H9 (cell line): ENCODE data around the gene IGF2. TPM values are rescaled to one million over a fixed set of nuclear protein-coding genes. Genes with fewer than 3 reads are reported as not detected.

Experiments used
- DNase-seq: peaks from one replicate; pipeline ENCODE4 v3.0.0-alpha.2; 2017
- H2AFZ ChIP-seq: one replicate; pipeline ENCODE4 v1.6.1; 2013; ENCODE audit warnings: mild to moderate bottlenecking, low read length, control low read depth, moderate library complexity
- H2AK5ac ChIP-seq: 2 replicates; pipeline ENCODE4 v1.6.1; 2013; ENCODE audit warnings: low read length, control low read depth, mixed read lengths; ENCODE audit not compliant: insufficient read length
- H2BK120ac ChIP-seq: one replicate; pipeline ENCODE4 v1.6.1; 2013; ENCODE audit warnings: low read depth, mild to moderate bottlenecking, low read length, control low read depth, inconsistent platforms; ENCODE audit not compliant: poor library complexity, severe bottlenecking
- H2BK12ac ChIP-seq: 2 replicates; pipeline ENCODE4 v1.6.1; 2013; ENCODE audit warnings: low read length, control low read depth, mixed read lengths, low read depth; ENCODE audit not compliant: insufficient read length
- H2BK15ac ChIP-seq: 2 replicates; pipeline ENCODE4 v1.6.1; 2013; ENCODE audit warnings: low read depth, low read length, control low read depth
- H2BK20ac ChIP-seq: one replicate; pipeline ENCODE4 v1.6.1; 2013; ENCODE audit warnings: low read depth, mild to moderate bottlenecking, low read length, control low read depth, inconsistent platforms; ENCODE audit not compliant: poor library complexity, severe bottlenecking
- H2BK5ac ChIP-seq: 2 replicates; pipeline ENCODE4 v1.6.1; 2013; ENCODE audit warnings: low read length, control low read depth, mixed read lengths; ENCODE audit not compliant: insufficient read length
- H3K14ac ChIP-seq: 2 replicates; pipeline ENCODE4 v1.6.1; 2013; ENCODE audit warnings: low read length, control low read depth; ENCODE audit not compliant: insufficient read depth
- H3K18ac ChIP-seq: 2 replicates; pipeline ENCODE4 v1.6.1; 2013; ENCODE audit warnings: low read depth, mild to moderate bottlenecking, mixed read lengths, low read length, control low read depth; ENCODE audit not compliant: insufficient read length
- H3K23ac ChIP-seq: 2 replicates; pipeline ENCODE4 v1.6.1; 2013; ENCODE audit warnings: low read length, control low read depth, mixed read lengths, low read depth; ENCODE audit not compliant: insufficient read length
- H3K23me2 ChIP-seq: 2 replicates; pipeline ENCODE4 v1.6.1; 2013; ENCODE audit warnings: low read depth, mild to moderate bottlenecking, mixed read lengths, low read length, control low read depth; ENCODE audit not compliant: insufficient read length, poor library complexity, severe bottlenecking
- H3K27ac ChIP-seq: 2 replicates; pipeline ENCODE4 v1.5.1; 2013; ENCODE audit warnings: low read length, control low read depth, mixed read lengths, low read depth; ENCODE audit not compliant: insufficient read length
- H3K27me3 ChIP-seq: 2 replicates; pipeline ENCODE4 v1.6.1; 2013; ENCODE audit warnings: low read length, control low read depth, inconsistent platforms; ENCODE audit not compliant: insufficient read depth
- H3K4ac ChIP-seq: 2 replicates; pipeline ENCODE4 v1.6.1; 2013; ENCODE audit warnings: low read depth, mild to moderate bottlenecking, control low read depth, inconsistent platforms, low read length, moderate library complexity
- H3K4me1 ChIP-seq: 2 replicates; pipeline ENCODE4 v1.6.1; 2013; ENCODE audit warnings: low read length, control low read depth, inconsistent platforms; ENCODE audit not compliant: insufficient read depth
- H3K4me2 ChIP-seq: 2 replicates; pipeline ENCODE4 v1.6.1; 2013; ENCODE audit warnings: low read length, control low read depth, mixed read lengths; ENCODE audit not compliant: insufficient read length, insufficient read depth
- H3K56ac ChIP-seq: 2 replicates; pipeline ENCODE4 v1.6.1; 2013; ENCODE audit warnings: low read depth, mild to moderate bottlenecking, mixed read lengths, low read length, control low read depth; ENCODE audit not compliant: insufficient read length
- H3K79me1 ChIP-seq: 2 replicates; pipeline ENCODE4 v1.6.1; 2013; ENCODE audit warnings: low read depth, mild to moderate bottlenecking, moderate library complexity, low read length, control low read depth, inconsistent platforms; ENCODE audit not compliant: insufficient read depth, poor library complexity, severe bottlenecking
- H3K79me2 ChIP-seq: 2 replicates; pipeline ENCODE4 v1.6.1; 2013; ENCODE audit warnings: low read length, control low read depth, inconsistent platforms; ENCODE audit not compliant: insufficient read depth
- H3K9ac ChIP-seq: 2 replicates; pipeline ENCODE4 v1.6.1; 2013; ENCODE audit warnings: low read length, control low read depth, mixed read lengths; ENCODE audit not compliant: insufficient read length; ENCODE audit errors: extremely low read depth
- H3K9me3 ChIP-seq: one replicate; pipeline ENCODE4 v1.6.1; 2013; ENCODE audit warnings: low read depth, low read length, inconsistent platforms; ENCODE audit not compliant: control insufficient read depth
- H3T11ph ChIP-seq: one replicate; pipeline ENCODE4 v1.6.1; 2013; ENCODE audit warnings: mild to moderate bottlenecking, low read length, control low read depth, inconsistent platforms
- H4K20me1 ChIP-seq: one replicate; pipeline ENCODE4 v1.6.1; 2013; ENCODE audit not compliant: control insufficient read depth, insufficient read length, insufficient read depth
- H4K5ac ChIP-seq: 2 replicates; pipeline ENCODE4 v1.6.1; 2013; ENCODE audit warnings: low read depth, mild to moderate bottlenecking, mixed read lengths, low read length, control low read depth; ENCODE audit not compliant: insufficient read length
- H4K8ac ChIP-seq: replicated peaks from 2 replicates; pipeline ENCODE4 v1.6.1; 2013; ENCODE audit warnings: low read length, control low read depth, mixed read lengths, low read depth; ENCODE audit not compliant: insufficient read length
- H4K91ac ChIP-seq: 2 replicates; pipeline ENCODE4 v1.6.1; 2013; ENCODE audit warnings: low read depth, mild to moderate bottlenecking, moderate library complexity, mixed read lengths, low read length, control low read depth; ENCODE audit not compliant: insufficient read length
- H3K27ac Mint-ChIP-seq, 3 experiments: 2 replicates in 2 of 3; 3 replicates in 1 of 3; pipeline ENCODE4 v1.8.0; 2020 to 2021; ENCODE audit warnings: mixed read lengths in 3 of 3, mild to moderate bottlenecking in 1 of 3, moderate library complexity in 1 of 3
- H3K27me3 Mint-ChIP-seq: 2 replicates; pipeline ENCODE4 v1.8.0; 2021; ENCODE audit warnings: low read depth, mild to moderate bottlenecking, moderate library complexity, mixed read lengths
- H3K36me3 Mint-ChIP-seq, 3 experiments: 2 replicates in 2 of 3; 3 replicates in 1 of 3; pipeline ENCODE4 v1.8.0; 2020 to 2021; ENCODE audit warnings: low read depth in 3 of 3, mixed read lengths in 3 of 3; ENCODE audit not compliant: insufficient read depth in 1 of 3
- H3K4me1 Mint-ChIP-seq, 2 experiments: 2 replicates each; pipeline ENCODE4 v1.8.0; 2020; ENCODE audit warnings: mixed read lengths in 2 of 2
- H3K4me3 Mint-ChIP-seq, 2 experiments: 2 replicates in 1 of 2; 3 replicates in 1 of 2; pipeline ENCODE4 v1.8.0; 2020 to 2021; ENCODE audit warnings: mild to moderate bottlenecking in 2 of 2, mixed read lengths in 2 of 2, moderate library complexity in 1 of 2
- H3K9me3 Mint-ChIP-seq, 2 experiments: 2 replicates in 1 of 2; 3 replicates in 1 of 2; pipeline ENCODE4 v1.8.0; 2020; ENCODE audit warnings: mild to moderate bottlenecking in 2 of 2, mixed read lengths in 2 of 2, moderate library complexity in 1 of 2
- WGBS: extraction: QIAGEN DNeasy Blood & Tissue Kit; methylation state at CpG from one replicate; pipeline ENCODE4 v1.1.7; 2013; ENCODE audit warnings: missing lambda C conversion rate, low lambda C conversion rate, mixed read lengths; ENCODE audit not compliant: insufficient read length; ENCODE audit errors: extremely low coverage; 5-methylcytosine and 5-hydroxymethylcytosine counted together
- total RNA-seq: library from RNA; stranded (reverse); gene quantifications from 2 replicates; pipeline ENCODE4 v1.2.1, GENCODE V29; 2021
- TF ChIP-seq, protein P1 (sequence below): fragments of 200-600 bp; sonication (generic); conservative IDR thresholded peaks from 3 replicates; pipeline ENCODE4 v1.8.0; 2021; ENCODE audit warnings: antibody characterized with exemption, mild to moderate bottlenecking

Gene IGF2
- total RNA-seq, 1 experiment from 2014 or later, result 2.8 TPM

DNA sequence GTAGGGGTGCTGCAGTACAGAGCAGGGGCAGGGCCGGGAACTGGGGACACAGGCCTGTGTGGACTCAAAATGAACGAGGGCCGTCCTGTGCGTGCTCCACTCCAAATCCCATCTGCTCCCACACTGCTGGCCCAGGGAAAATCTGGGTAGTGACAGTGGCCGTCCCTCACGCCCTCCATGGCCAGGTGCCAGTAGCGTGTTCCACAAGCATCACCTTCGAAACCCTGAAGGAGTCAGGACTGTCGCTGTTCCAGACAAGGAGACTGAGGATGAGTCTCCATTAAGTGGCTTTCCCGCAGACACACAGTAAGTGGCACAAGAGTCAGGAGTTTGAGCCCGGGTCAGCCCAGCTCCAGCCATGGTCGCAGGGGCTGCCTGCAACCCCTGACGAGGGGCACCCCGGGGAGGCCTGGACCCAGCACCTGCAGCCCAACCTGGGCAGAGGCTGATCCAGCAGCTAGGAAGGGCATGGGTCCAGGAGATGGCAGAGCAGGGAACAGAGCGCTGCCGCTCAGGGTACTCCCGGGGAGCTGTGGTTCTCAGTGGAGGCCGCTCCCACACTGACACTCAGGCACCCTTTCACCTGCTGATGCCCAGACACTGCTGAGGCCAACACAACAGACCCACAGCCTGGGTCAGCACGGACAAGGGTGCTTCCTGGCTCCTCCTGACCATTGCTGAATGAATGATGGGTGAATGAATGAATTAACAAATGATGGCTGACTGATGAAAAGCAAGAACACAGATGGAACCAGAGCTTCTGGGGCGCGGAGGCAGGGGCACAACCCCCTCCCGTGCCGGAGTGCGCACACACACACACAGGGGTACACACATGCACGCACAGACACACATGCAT, 35.3 kb downstream of the IGF2 start:
- Histone ChIP-seq H3T11ph (no peak overlapping the region), H3K23me2 (no peaks in the 10 kb centered on the region), H2AK5ac (no peak overlapping the region), H3K56ac (no peak overlapping the region), H4K20me1 (no peaks in the 10 kb centered on the region), H3K4me1 (no peaks in the 10 kb centered on the region), H2BK20ac (no peak overlapping the region), H3K4me2 (no peak overlapping the region), H4K91ac (no peak overlapping the region), H3K79me2 (no peaks in the 10 kb centered on the region), H3K18ac (no peak overlapping the region), H2BK120ac (no peak overlapping the region), H4K5ac (no peak overlapping the region), H3K9me3 (no peaks in the 10 kb centered on the region), H2BK15ac (no peak overlapping the region), H2BK5ac (no peak overlapping the region), H3K9ac (no peak overlapping the region), H4K8ac (no peak overlapping the region), H3K79me1 (no peaks in the 10 kb centered on the region), H2BK12ac (no peak overlapping the region), H2AFZ (no peak overlapping the region), H3K23ac (no peak overlapping the region), H3K4ac (no peak overlapping the region), H3K27ac (no peak overlapping the region), H3K14ac (no peak overlapping the region; the same call in 1 of the 2 replicates), H3K27me3 (no peaks in the 10 kb centered on the region)
- Mint-ChIP-seq H3K36me3 (no peaks in the 10 kb centered on the region), H3K27ac (no peak overlapping the region), H3K4me1 (peaks cover 6 to 8% of the 10 kb centered on the region in 2 experiments; a peak in 3 of 4 replicates), H3K4me3 (no peak overlapping the region), H3K27me3 (peaks cover 27% of the 10 kb centered on the region), H3K9me3 (peaks cover 0 to 2% of the 10 kb centered on the region in 2 experiments; a peak in 2 of 5 replicates)
- DNase-seq, result no peak
- no CpG with 5 or more reads among the region's 25 CpGs for WGBS
- TF ChIP-seq, protein P1, sequence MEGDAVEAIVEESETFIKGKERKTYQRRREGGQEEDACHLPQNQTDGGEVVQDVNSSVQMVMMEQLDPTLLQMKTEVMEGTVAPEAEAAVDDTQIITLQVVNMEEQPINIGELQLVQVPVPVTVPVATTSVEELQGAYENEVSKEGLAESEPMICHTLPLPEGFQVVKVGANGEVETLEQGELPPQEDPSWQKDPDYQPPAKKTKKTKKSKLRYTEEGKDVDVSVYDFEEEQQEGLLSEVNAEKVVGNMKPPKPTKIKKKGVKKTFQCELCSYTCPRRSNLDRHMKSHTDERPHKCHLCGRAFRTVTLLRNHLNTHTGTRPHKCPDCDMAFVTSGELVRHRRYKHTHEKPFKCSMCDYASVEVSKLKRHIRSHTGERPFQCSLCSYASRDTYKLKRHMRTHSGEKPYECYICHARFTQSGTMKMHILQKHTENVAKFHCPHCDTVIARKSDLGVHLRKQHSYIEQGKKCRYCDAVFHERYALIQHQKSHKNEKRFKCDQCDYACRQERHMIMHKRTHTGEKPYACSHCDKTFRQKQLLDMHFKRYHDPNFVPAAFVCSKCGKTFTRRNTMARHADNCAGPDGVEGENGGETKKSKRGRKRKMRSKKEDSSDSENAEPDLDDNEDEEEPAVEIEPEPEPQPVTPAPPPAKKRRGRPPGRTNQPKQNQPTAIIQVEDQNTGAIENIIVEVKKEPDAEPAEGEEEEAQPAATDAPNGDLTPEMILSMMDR, result no peak
